Prostate gland (tissue), 2 donors: Measurements from ENCODE around the gene PRKAR1B.

Source experiments
- POLR2AphosphoS5 ChIP-seq: sonication (generic); formaldehyde crosslinking; IDR thresholded peaks from one replicate; pipeline ENCODE4 v1.6.1; 2017; ENCODE audit warnings: antibody characterized with exemption
- TF ChIP-seq, protein P1 (sequence below), 4 experiments: fragments of 200-600 bp in 2 of 4; fragments of 450-650 bp in 2 of 4; sonication (generic) in 2 of 4; IDR thresholded peaks; 1 replicate in 3 of 4; 2 replicates in 1 of 4; pipeline ENCODE4 v1.5.1; 2016 to 2019; ENCODE audit warnings: antibody characterized with exemption in 4 of 4, mild to moderate bottlenecking in 2 of 4, moderate library complexity in 2 of 4

GRCh38 chr7:582081-582835, 144.8 kb downstream of the PRKAR1B start:
- TF ChIP-seq, protein P1, sequence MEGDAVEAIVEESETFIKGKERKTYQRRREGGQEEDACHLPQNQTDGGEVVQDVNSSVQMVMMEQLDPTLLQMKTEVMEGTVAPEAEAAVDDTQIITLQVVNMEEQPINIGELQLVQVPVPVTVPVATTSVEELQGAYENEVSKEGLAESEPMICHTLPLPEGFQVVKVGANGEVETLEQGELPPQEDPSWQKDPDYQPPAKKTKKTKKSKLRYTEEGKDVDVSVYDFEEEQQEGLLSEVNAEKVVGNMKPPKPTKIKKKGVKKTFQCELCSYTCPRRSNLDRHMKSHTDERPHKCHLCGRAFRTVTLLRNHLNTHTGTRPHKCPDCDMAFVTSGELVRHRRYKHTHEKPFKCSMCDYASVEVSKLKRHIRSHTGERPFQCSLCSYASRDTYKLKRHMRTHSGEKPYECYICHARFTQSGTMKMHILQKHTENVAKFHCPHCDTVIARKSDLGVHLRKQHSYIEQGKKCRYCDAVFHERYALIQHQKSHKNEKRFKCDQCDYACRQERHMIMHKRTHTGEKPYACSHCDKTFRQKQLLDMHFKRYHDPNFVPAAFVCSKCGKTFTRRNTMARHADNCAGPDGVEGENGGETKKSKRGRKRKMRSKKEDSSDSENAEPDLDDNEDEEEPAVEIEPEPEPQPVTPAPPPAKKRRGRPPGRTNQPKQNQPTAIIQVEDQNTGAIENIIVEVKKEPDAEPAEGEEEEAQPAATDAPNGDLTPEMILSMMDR (IDR thresholded peaks at IDR 0.05), result no peak
- no peak for TF ChIP-seq POLR2AphosphoS5
